NK-92 (cell line): ENCODE measurements around the gene SPTLC1.

Experiments
- DNase-seq: peaks from one replicate; lab custom pipeline; 2025; ENCODE audit not compliant: unreplicated experiment; lab: John Stamatoyannopoulos, UW

SPTLC1 gene

DNA sequence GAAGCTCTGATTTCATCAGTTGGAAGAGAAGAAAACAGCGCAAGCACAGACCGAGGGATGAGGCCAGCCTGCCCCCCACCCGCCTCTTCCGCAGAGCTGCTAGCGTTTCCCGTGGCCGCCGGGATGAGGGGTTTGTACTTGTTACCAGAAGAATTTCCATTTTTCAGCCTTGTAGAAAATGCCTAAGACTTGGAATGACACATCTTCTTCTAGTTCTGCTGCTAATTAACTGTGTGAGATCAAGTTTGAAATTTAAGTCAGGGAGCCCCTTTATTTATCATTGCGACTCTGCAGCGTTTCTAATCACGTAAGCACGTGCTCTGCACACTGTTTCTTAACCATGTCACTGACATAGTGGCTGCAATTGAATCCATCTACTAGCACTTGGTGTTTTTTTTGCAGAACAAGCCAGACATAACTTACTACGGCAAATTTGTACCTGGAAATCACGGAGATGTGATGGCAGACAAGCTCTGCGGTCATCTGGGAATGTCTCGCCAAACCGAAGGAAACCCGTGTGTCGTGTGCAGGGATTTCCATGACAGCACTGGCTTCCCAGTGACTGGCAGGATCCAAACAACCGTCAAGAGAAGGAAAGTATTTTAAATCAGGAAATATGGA is 123.4 kb downstream of the SPTLC1 start:
- DNase-seq = no peak

DNA sequence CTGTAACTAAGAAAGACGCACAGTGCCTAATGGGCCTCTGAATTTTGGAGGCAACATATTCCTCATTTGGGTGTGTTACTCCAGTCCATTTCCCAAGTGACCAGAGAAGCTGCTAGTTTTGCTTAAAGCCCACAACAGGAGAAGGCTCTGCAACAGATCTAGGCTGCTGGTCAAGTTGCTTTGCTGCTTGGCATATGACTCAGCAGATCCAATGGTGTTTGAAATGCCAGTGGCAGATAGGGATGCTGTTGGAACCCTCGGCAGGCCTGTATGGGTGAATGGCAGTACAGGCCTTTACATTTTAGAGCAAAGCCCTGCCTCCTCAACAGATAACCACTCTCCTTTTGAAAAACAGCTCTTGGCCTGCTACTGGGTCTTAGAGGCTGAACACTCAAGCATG is 129.0 kb downstream of the SPTLC1 start:
- DNase-seq = no peak

DNA sequence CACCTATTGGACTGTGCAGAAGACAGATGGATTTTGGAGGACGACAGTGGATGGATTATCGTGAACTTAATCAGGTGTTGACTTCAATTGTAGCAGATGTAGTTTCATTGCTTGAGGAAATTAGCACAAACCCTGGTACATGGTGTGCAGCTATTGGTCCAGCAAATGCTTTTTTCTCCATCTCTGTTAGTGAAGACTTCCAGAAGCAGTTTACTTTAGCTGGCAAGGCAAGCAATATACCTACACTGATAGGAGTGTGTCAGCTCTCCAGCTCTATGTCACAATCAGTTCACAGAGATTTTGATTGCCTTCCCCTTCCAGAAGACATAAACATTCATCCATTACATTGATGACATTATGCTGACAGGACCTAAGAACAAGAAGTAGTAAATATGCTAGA is 129.5 kb downstream of the SPTLC1 start:
- no peak for DNase-seq
